HG03521 (cell line): Measurements from ENCODE around the gene MOSMO.
"Not testable (repeated sequence)": the region's sequence is repeated elsewhere in the genome, so short reads cannot be mapped to it uniquely, and the experiment has no call there.

Experiments
- ATAC-seq: cut with Tn5 transposase; IDR thresholded peaks from one replicate; pipeline ENCODE4 v1.9.1; 2021; ENCODE audit warnings: mild to moderate bottlenecking, moderate library complexity; ENCODE audit not compliant: unreplicated experiment

Gene MOSMO

GRCh38 chr16:22035153-22035552, 27.2 kb downstream of the MOSMO start:
- no peak for ATAC-seq

- not testable (repeated sequence) for ATAC-seq
Measured at GRCh38 chr16:22043882-22044281, 36.0 kb downstream of the MOSMO start.

GRCh38 chr16:22045888-22046287, 38.0 kb downstream of the MOSMO start:
- ATAC-seq, result not testable (repeated sequence)

- ATAC-seq, result no peak
Measured at GRCh38 chr16:22050963-22051362, 43.1 kb downstream of the MOSMO start.

- no peak for ATAC-seq
Measured at GRCh38 chr16:22052980-22053379, 45.1 kb downstream of the MOSMO start.

GRCh38 chr16:22053921-22054341, 46.0 kb downstream of the MOSMO start:
- no peak for ATAC-seq

- no peak for ATAC-seq
Measured at GRCh38 chr16:22054847-22055590, 47.1 kb downstream of the MOSMO start.

GRCh38 chr16:22055881-22056280, 48.0 kb downstream of the MOSMO start:
- ATAC-seq, result no peak

- ATAC-seq, result no peak
Measured at GRCh38 chr16:22063888-22064467, 56.1 kb downstream of the MOSMO start.

- no peak for ATAC-seq
Measured at GRCh38 chr16:22065252-22065651, 57.3 kb downstream of the MOSMO start.

- ATAC-seq, result no peak
Measured at GRCh38 chr16:22070361-22071330, 62.7 kb downstream of the MOSMO start.

GRCh38 chr16:22071331-22071910, 63.5 kb downstream of the MOSMO start:
- ATAC-seq, result no peak

GRCh38 chr16:22073350-22073749, 65.4 kb downstream of the MOSMO start:
- no peak for ATAC-seq

- no peak for ATAC-seq
Measured at GRCh38 chr16:22075043-22075757, 67.3 kb downstream of the MOSMO start.

GRCh38 chr16:22075776-22076175, 67.9 kb downstream of the MOSMO start:
- no peak for ATAC-seq

GRCh38 chr16:22077700-22078313, 69.9 kb downstream of the MOSMO start:
- ATAC-seq, result no peak

- no peak for ATAC-seq
Measured at GRCh38 chr16:22078656-22079055, 70.7 kb downstream of the MOSMO start.

- no peak for ATAC-seq
Measured at GRCh38 chr16:22081050-22081449, 73.1 kb downstream of the MOSMO start.

GRCh38 chr16:22086440-22086839, 78.5 kb downstream of the MOSMO start:
- no peak for ATAC-seq

GRCh38 chr16:22088642-22089041, 80.7 kb downstream of the MOSMO start:
- ATAC-seq, result no peak
